Endothelial cell of hepatic sinusoid (primary cell): ENCODE data around the gene FOXI3.

ENCODE experiments used
- in situ Hi-C: cut with HindIII; loops from 2 replicates; pipeline ENCODE4 v1.10.0; 2017; ENCODE audit warnings: low sequenced_read_pairs

FOXI3 gene

GRCh38 chr2:88452565-88452905 is at the start of gene FOXI3:
TSS of gene FOXI3 (minus strand) at chr2:88452693. CDS start at chr2:88452535, 158 bp downstream.
- in situ Hi-C loops, result no loop called here

- in situ Hi-C loops, result no loop called here
Observed at GRCh38 chr2:88500691-88501090, 48.2 kb upstream of the FOXI3 start.

- in situ Hi-C loops, result no loop called here
Observed at GRCh38 chr2:88499204-88499603, 46.7 kb upstream of the FOXI3 start.

GRCh38 chr2:88493481-88493880 is 41.0 kb upstream of the FOXI3 start:
- in situ Hi-C loops, result no loop called here

GRCh38 chr2:88492002-88492401 is 39.5 kb upstream of the FOXI3 start:
- in situ Hi-C loops, result no loop called here

GRCh38 chr2:88489181-88489580 is 36.7 kb upstream of the FOXI3 start:
- in situ Hi-C loops, result no loop called here

GRCh38 chr2:88483200-88483599 is 30.7 kb upstream of the FOXI3 start:
- in situ Hi-C loops, result no loop called here

GRCh38 chr2:88481691-88482336 is 29.3 kb upstream of the FOXI3 start:
- in situ Hi-C loops, result no loop called here

- in situ Hi-C loops, result no loop called here
Observed at GRCh38 chr2:88472811-88473210, 20.3 kb upstream of the FOXI3 start.

GRCh38 chr2:88471083-88471942 is 18.8 kb upstream of the FOXI3 start:
- in situ Hi-C loops, result no loop called here

GRCh38 chr2:88469202-88470114 is 17.0 kb upstream of the FOXI3 start:
- in situ Hi-C loops, result no loop called here

- in situ Hi-C loops, result no loop called here
Observed at GRCh38 chr2:88464153-88464552, 11.7 kb upstream of the FOXI3 start.

GRCh38 chr2:88458633-88459032 is 6.1 kb upstream of the FOXI3 start:
- in situ Hi-C loops, result no loop called here

GRCh38 chr2:88452980-88453582 is 588 bp upstream of the FOXI3 start:
- in situ Hi-C loops, result no loop called here

GRCh38 chr2:88451811-88452564 is 505 bp downstream of the FOXI3 start:
- in situ Hi-C loops, result no loop called here

- in situ Hi-C loops, result no loop called here
Observed at GRCh38 chr2:88450925-88451810, 1.3 kb downstream of the FOXI3 start.

- in situ Hi-C loops, result no loop called here
Observed at GRCh38 chr2:88450186-88450585, 2.3 kb downstream of the FOXI3 start.

GRCh38 chr2:88448248-88448647 is 4.2 kb downstream of the FOXI3 start:
- in situ Hi-C loops, result no loop called here

- in situ Hi-C loops, result no loop called here
Observed at GRCh38 chr2:88443353-88443938, 9.0 kb downstream of the FOXI3 start.
